ENCODE results near the gene GPR183. TPM values are rescaled to one million over a fixed set of nuclear protein-coding genes. Genes with fewer than 3 reads are reported as not detected.
A peak's percentile ranks its signal among the peaks of the same experiment; 100 is the strongest.

Gene GPR183
- total RNA-seq, 1 donor, result 0.36 TPM

- Histone ChIP-seq H3K27ac (ENCODE audit: low read depth, low read length) (peak overlapping the region; percentile 89), H3K9me3 (ENCODE audit: low read depth, low read length) (no peaks in the 10 kb centered on the region), H4K20me1 (ENCODE audit: insufficient read depth, low read length) (no peaks in the 10 kb centered on the region), H3K4me1 (ENCODE audit: insufficient read depth, low read length) (peaks cover 38% of the 10 kb centered on the region), H3K79me2 (ENCODE audit: insufficient read depth, low read length) (no peaks in the 10 kb centered on the region), H2AFZ (ENCODE audit: low read length) (no peak overlapping the region), H3K4me2 (ENCODE audit: insufficient read depth, low read length) (peak overlapping the region; percentile 38), H3K27me3 (ENCODE audit: insufficient read depth, low read length) (no peaks in the 10 kb centered on the region), H3K4me3 (ENCODE audit: insufficient read depth, low read length) (no peak overlapping the region), H3K36me3 (ENCODE audit: insufficient read depth, low read length) (peaks cover 3% of the 10 kb centered on the region)
- TF ChIP-seq CTCF (IDR thresholded peaks at IDR 0.05; ENCODE audit: extremely low read depth, low read depth, low read length), result no peak
- DNase-seq (ENCODE audit: insufficient read length, low spot score, missing footprints), result peak; percentile 84
Observed at GRCh38 chr13:99322297-99323103, 15.3 kb upstream of the GPR183 start.

- Histone ChIP-seq H3K27ac (ENCODE audit: low read depth, low read length) (peak overlapping the region; percentile 89), H3K4me2 (ENCODE audit: insufficient read depth, low read length) (peak overlapping the region; percentile 38), H3K4me3 (ENCODE audit: insufficient read depth, low read length) (no peak overlapping the region), H3K79me2 (ENCODE audit: insufficient read depth, low read length) (no peaks in the 10 kb centered on the region), H3K4me1 (ENCODE audit: insufficient read depth, low read length) (peaks cover 43% of the 10 kb centered on the region), H3K9me3 (ENCODE audit: low read depth, low read length) (no peaks in the 10 kb centered on the region), H2AFZ (ENCODE audit: low read length) (no peak overlapping the region), H3K36me3 (ENCODE audit: insufficient read depth, low read length) (peaks cover 3% of the 10 kb centered on the region), H4K20me1 (ENCODE audit: insufficient read depth, low read length) (no peaks in the 10 kb centered on the region), H3K27me3 (ENCODE audit: insufficient read depth, low read length) (no peaks in the 10 kb centered on the region)
- no peak for TF ChIP-seq CTCF (IDR thresholded peaks at IDR 0.05; ENCODE audit: extremely low read depth, low read depth, low read length)
- DNase-seq (ENCODE audit: insufficient read length, low spot score, missing footprints), result no peak
Observed at GRCh38 chr13:99321709-99322108, 14.5 kb upstream of the GPR183 start.

- Histone ChIP-seq H4K20me1 (ENCODE audit: insufficient read depth, low read length) (no peaks in the 10 kb centered on the region), H3K4me3 (ENCODE audit: insufficient read depth, low read length) (no peak overlapping the region), H3K27ac (ENCODE audit: low read depth, low read length) (peak overlapping the region; percentile 89), H3K4me2 (ENCODE audit: insufficient read depth, low read length) (peak overlapping the region; percentile 38), H3K27me3 (ENCODE audit: insufficient read depth, low read length) (no peaks in the 10 kb centered on the region), H3K36me3 (ENCODE audit: insufficient read depth, low read length) (peaks cover 3% of the 10 kb centered on the region), H3K4me1 (ENCODE audit: insufficient read depth, low read length) (peaks cover 47% of the 10 kb centered on the region), H3K9me3 (ENCODE audit: low read depth, low read length) (no peaks in the 10 kb centered on the region), H2AFZ (ENCODE audit: low read length) (no peak overlapping the region), H3K79me2 (ENCODE audit: insufficient read depth, low read length) (peaks cover 4% of the 10 kb centered on the region)
- TF ChIP-seq CTCF (IDR thresholded peaks at IDR 0.05; ENCODE audit: extremely low read depth, low read depth, low read length), result no peak
- no peak for DNase-seq (ENCODE audit: insufficient read length, low spot score, missing footprints)
Observed at GRCh38 chr13:99320693-99321481, 13.7 kb upstream of the GPR183 start.
